ENCODE data around the gene TRAK2.

- TF ChIP-seq CTCF (IDR thresholded peaks at IDR 0.05; ENCODE audit: poor library complexity), result no peak
- no peak for TF ChIP-seq EZH2 (IDR thresholded peaks at IDR 0.05; ENCODE audit: borderline replicate concordance)
- no peak for TF ChIP-seq EZH2phosphoT487 (IDR thresholded peaks at IDR 0.05; ENCODE audit: low read depth, severe bottlenecking, unreplicated experiment)
Observed at GRCh38 chr2:201467666-201468065, 16.4 kb upstream of the TRAK2 start.

Data from hepatocyte (in vitro differentiated cells).